GM19351 (cell line): ENCODE results near the gene TBC1D3B.
"Not testable (repeated sequence)": the region's sequence is repeated elsewhere in the genome, so short reads cannot be mapped to it uniquely, and the experiment has no call there.

ENCODE experiments used
- ATAC-seq: cut with Tn5 transposase; IDR thresholded peaks from one replicate; pipeline ENCODE4 v1.9.1; 2021; ENCODE audit warnings: mild to moderate bottlenecking, moderate library complexity; ENCODE audit not compliant: unreplicated experiment

TBC1D3B gene

GRCh38 chr17:36201506-36201905, 25.1 kb upstream of the TBC1D3B start:
- not testable (repeated sequence) for ATAC-seq

- not testable (repeated sequence) for ATAC-seq
These were observed 24.7 kb upstream of the TBC1D3B start for GRCh38 chr17:36201102-36201501.

- no peak for ATAC-seq
These were observed 22.5 kb upstream of the TBC1D3B start for GRCh38 chr17:36198831-36199465.

GRCh38 chr17:36197387-36197703, 20.9 kb upstream of the TBC1D3B start:
- no peak for ATAC-seq

GRCh38 chr17:36196131-36196486, 19.7 kb upstream of the TBC1D3B start:
- no peak for ATAC-seq

- ATAC-seq, result no peak
These were observed 19.1 kb upstream of the TBC1D3B start for GRCh38 chr17:36195434-36196130.

- not testable (repeated sequence) for ATAC-seq
These were observed 18.5 kb upstream of the TBC1D3B start for GRCh38 chr17:36194832-36195433.

GRCh38 chr17:36194147-36194831, 17.9 kb upstream of the TBC1D3B start:
- ATAC-seq, result not testable (repeated sequence)

GRCh38 chr17:36193216-36193775, 16.9 kb upstream of the TBC1D3B start:
- no peak for ATAC-seq

- not testable (repeated sequence) for ATAC-seq
These were observed 14.3 kb upstream of the TBC1D3B start for GRCh38 chr17:36190549-36191330.

- not testable (repeated sequence) for ATAC-seq
These were observed 13.6 kb upstream of the TBC1D3B start for GRCh38 chr17:36189993-36190392.

- peak; percentile 57 for ATAC-seq
These were observed 12.5 kb upstream of the TBC1D3B start for GRCh38 chr17:36188891-36189306.

GRCh38 chr17:36187943-36188665, 11.7 kb upstream of the TBC1D3B start:
- ATAC-seq, result not testable (repeated sequence)

- ATAC-seq, result not testable (repeated sequence)
These were observed 10.7 kb upstream of the TBC1D3B start for GRCh38 chr17:36186810-36187763.

- no peak for ATAC-seq
These were observed 9.0 kb upstream of the TBC1D3B start for GRCh38 chr17:36185416-36185815.

- no peak for ATAC-seq
These were observed 7.8 kb upstream of the TBC1D3B start for GRCh38 chr17:36184023-36184765.

- ATAC-seq, result no peak
These were observed 6.8 kb upstream of the TBC1D3B start for GRCh38 chr17:36183001-36183971.
